Nephron (organoid): ENCODE results near the gene PIR.

Source experiments
- H3K27ac Mint-ChIP-seq, 3 experiments: 2 replicates each; pipeline ENCODE4 v1.8.0; 2020; ENCODE audit warnings: mixed read lengths in 3 of 3, mild to moderate bottlenecking in 2 of 3, moderate library complexity in 1 of 3
- H3K27me3 Mint-ChIP-seq: 2 replicates; pipeline ENCODE4 v1.8.0; 2021; ENCODE audit warnings: low read depth, mild to moderate bottlenecking, moderate library complexity, mixed read lengths
- H3K36me3 Mint-ChIP-seq: 2 replicates; pipeline ENCODE4 v1.8.0; 2020; ENCODE audit warnings: low read depth, mixed read lengths
- H3K4me1 Mint-ChIP-seq: 2 replicates; pipeline ENCODE4 v1.8.0; 2020; ENCODE audit warnings: mixed read lengths
- H3K4me3 Mint-ChIP-seq, 3 experiments: 2 replicates each; pipeline ENCODE4 v1.8.0; 2020; ENCODE audit warnings: mild to moderate bottlenecking in 3 of 3, mixed read lengths in 3 of 3, moderate library complexity in 2 of 3
- H3K9me3 Mint-ChIP-seq: 2 replicates; pipeline ENCODE4 v1.8.0; 2020; ENCODE audit warnings: mixed read lengths
- TF ChIP-seq, protein P1 (sequence below), 3 experiments: fragments of 200-600 bp; sonication (generic); IDR thresholded peaks; one replicate each; pipeline ENCODE4 v1.5.0; 2021; ENCODE audit warnings: antibody characterized with exemption in 3 of 3; ENCODE audit not compliant: unreplicated experiment in 3 of 3

PIR gene

GRCh38 chrX:15471028-15471427, 22.1 kb downstream of the PIR start:
- Mint-ChIP-seq H3K36me3 (no peaks in the 10 kb centered on the region), H3K27me3 (no peaks in the 10 kb centered on the region), H3K27ac (peak overlapping the region; percentile 0 to 58 (median 7)), H3K4me3 (no peak overlapping the region), H3K9me3 (no peaks in the 10 kb centered on the region), H3K4me1 (peaks cover 41% of the 10 kb centered on the region)
- TF ChIP-seq, protein P1, sequence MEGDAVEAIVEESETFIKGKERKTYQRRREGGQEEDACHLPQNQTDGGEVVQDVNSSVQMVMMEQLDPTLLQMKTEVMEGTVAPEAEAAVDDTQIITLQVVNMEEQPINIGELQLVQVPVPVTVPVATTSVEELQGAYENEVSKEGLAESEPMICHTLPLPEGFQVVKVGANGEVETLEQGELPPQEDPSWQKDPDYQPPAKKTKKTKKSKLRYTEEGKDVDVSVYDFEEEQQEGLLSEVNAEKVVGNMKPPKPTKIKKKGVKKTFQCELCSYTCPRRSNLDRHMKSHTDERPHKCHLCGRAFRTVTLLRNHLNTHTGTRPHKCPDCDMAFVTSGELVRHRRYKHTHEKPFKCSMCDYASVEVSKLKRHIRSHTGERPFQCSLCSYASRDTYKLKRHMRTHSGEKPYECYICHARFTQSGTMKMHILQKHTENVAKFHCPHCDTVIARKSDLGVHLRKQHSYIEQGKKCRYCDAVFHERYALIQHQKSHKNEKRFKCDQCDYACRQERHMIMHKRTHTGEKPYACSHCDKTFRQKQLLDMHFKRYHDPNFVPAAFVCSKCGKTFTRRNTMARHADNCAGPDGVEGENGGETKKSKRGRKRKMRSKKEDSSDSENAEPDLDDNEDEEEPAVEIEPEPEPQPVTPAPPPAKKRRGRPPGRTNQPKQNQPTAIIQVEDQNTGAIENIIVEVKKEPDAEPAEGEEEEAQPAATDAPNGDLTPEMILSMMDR (IDR thresholded peaks at IDR 0.05; ENCODE audit: unreplicated experiment in 3 of 3), result peak; percentile 78 to 90 (median 82)

DNA sequence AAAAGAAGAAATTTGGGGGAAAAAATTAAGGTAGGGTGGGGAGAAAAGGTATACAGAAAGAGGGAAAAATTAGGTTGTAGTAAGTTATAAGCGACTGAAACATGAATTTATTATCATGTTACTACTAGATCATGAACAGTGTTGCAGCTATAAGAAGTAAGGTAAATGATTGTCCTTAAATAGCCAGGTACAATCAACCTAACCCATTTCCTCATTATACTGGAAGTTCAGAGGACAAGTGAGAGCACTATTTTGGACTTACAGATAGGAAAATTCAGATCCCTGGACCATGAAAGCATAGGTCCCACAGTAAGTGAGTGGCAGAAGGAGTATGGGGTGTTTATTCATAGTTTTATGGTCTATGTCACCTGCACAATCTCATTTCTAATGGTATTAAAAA, 23.5 kb downstream of the PIR start:
- Mint-ChIP-seq H3K27ac (no peak overlapping the region), H3K36me3 (no peaks in the 10 kb centered on the region), H3K27me3 (no peaks in the 10 kb centered on the region), H3K9me3 (no peaks in the 10 kb centered on the region), H3K4me3 (no peak overlapping the region), H3K4me1 (peaks cover 40% of the 10 kb centered on the region)
- TF ChIP-seq, protein P1 (IDR thresholded peaks at IDR 0.05; ENCODE audit: unreplicated experiment in 3 of 3), result no peak

DNA sequence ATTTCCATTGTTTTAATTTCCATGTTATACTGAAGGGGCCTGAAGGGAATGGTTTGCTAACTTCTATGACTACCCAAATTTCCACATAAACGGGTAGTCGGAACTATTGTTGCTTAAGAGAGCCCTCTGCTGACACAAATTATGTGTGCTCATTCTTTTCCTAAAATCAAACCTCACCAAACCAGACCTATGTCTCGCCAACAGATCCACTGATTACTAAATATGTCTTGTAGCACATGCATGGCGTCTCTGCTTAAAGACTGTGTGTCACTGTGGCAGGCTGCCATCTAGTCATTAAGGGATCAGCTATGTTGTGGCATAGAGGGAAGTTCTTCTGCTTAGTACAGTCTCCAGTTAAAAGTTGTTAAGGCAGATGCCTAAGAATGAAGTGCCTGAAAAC, 25.1 kb downstream of the PIR start:
- H3K36me3 Mint-ChIP-seq, result no peaks in the 10 kb centered on the region
- no peak overlapping the region for H3K4me3 Mint-ChIP-seq
- H3K27me3 Mint-ChIP-seq, result no peaks in the 10 kb centered on the region
- H3K27ac Mint-ChIP-seq, result peak overlapping the region in 2 of 3 experiments; percentile 6 to 60
- TF ChIP-seq, protein P1 (IDR thresholded peaks at IDR 0.05; ENCODE audit: unreplicated experiment in 3 of 3), result peak; percentile 53 to 64 (median 59)
- H3K9me3 Mint-ChIP-seq, result no peaks in the 10 kb centered on the region
- H3K4me1 Mint-ChIP-seq, result peaks cover 31% of the 10 kb centered on the region

DNA sequence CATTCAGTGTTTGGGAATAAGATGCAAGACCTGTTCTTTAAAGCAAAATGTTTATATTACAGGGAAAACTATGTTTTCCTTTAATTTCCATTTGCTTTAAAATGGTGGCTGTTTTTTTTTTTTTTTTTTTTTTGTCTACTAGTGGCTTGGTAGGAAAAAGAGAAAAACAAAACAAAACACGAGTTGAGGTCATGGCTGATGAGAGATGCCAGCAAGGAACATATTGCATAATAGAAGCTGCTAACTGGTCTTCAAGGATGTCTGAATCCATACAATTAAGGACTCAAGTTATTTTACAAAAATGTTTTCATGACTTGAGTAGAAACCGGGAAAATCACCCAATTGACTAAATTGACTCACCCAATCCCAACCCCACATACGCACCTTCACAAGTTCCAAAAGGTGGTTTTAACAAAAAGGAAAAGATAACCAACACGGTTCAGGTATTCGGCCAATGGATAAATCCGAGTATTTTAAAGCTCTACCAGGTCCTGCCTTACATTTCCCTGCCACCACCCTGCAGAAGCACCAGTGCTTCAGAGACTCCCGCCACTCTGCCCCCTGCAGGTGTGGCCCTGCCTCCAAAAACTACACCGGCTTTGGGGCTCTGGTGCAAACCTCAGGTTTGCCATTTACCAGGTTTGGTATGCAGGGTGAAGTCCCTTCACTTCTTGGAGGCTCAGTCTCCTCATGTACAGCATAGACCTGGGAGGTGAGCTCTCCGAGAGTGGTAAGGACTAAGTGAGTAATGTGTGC, 27.1 kb downstream of the PIR start:
- Mint-ChIP-seq H3K4me1 (peaks cover 26% of the 10 kb centered on the region), H3K27me3 (no peaks in the 10 kb centered on the region), H3K36me3 (no peaks in the 10 kb centered on the region), H3K9me3 (no peaks in the 10 kb centered on the region), H3K4me3 (no peak overlapping the region), H3K27ac (peak overlapping the region in 1 of 3 experiments; percentile 34)
- TF ChIP-seq, protein P1 (IDR thresholded peaks at IDR 0.05; ENCODE audit: unreplicated experiment in 3 of 3), result no peak

DNA sequence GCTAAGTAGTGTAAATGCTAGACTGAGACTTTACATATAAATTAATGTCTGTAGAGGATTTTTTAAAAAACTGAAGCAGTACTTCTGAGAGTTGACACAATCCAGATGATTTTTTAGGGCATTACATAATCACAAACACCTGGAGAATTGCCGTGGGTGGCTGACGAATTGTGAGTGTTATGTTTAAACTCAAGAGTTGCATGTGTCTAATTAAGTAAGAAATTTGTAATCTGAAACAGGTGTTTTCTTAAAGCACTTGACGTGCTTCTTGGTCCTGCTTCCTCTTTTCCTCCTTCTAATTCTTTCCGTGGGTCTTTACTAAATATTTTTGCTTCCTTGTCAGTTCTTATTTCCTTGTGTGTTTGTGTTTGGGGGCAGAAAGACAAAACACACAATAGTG, 27.8 kb downstream of the PIR start:
- no peaks in the 10 kb centered on the region for H3K9me3 Mint-ChIP-seq
- H3K4me1 Mint-ChIP-seq, result peaks cover 22% of the 10 kb centered on the region
- H3K4me3 Mint-ChIP-seq, result no peak overlapping the region

More for the DNA sequence above, 27.8 kb downstream of the PIR start:
- peaks cover under 1% of the 10 kb centered on the region for H3K36me3 Mint-ChIP-seq
- TF ChIP-seq, protein P1 (IDR thresholded peaks at IDR 0.05; ENCODE audit: unreplicated experiment in 3 of 3), result no peak
- peak overlapping the region in 1 of 3 experiments; percentile 34 for H3K27ac Mint-ChIP-seq
- no peaks in the 10 kb centered on the region for H3K27me3 Mint-ChIP-seq
